Activated CD8-positive, alpha-beta memory T cell treated with anti-CD3 and anti-CD28 coated beads, Interleukin-2, amount 50 U/mL, for 24 hours (primary cell): ENCODE data around the gene CEP43.

ENCODE experiments used
- DNase-seq: peaks from one replicate; pipeline ENCODE4 v3.0.0-alpha.2; 2020; ENCODE audit errors: extremely low read depth

Gene CEP43

DNA sequence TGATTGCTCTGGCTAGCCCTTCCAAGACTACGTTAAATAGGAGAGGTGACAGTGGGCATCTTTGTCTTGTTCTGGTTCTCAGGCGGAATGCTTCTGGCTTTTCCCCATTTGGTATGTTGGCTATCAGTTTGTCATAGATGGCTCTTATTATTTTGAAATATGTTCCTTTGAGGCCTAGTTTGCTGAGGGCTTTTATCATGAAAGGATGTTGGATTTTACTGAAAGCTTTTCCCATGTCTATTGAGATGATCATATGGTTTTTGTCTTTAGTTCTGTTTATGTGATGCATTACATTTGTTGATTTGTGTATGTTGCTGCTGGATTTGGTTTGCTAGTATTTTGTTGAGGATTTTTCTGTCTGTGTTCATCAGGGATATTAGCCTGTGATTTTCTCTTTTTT, 32.9 kb upstream of the CEP43 start:
- no peak for DNase-seq

DNA sequence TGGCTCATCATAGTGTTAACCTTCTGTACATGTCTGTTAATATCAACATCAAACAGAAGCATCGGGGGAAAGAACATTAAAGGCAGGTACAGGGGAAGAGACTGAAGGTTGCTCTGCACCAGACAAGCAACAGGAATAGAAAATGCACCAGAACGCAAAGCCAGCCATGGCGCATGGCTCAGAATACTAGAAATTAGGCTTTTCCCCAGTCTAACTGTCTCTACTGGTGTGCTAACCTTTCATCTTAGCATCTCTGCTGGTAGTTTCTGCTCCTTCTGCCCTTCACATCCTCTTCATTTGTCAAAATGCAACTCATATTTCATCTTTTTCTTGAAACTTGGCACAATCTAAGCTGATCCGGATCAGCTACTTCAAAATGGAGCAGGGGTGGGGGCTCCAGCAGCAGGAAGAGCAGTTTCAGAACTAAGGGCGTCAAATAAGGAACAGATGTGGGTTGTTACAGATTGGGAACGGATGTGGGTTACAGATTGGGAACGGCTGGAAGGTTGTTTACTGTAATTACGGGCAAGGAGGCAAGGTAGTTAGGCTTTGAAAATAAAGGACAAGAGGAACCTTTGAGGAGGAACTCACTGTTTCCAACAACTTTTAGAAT, 29.7 kb upstream of the CEP43 start:
- no peak for DNase-seq

GRCh38 chr6:166970091-166970490, 29.1 kb upstream of the CEP43 start:
- no peak for DNase-seq

GRCh38 chr6:166970776-166971175, 28.4 kb upstream of the CEP43 start:
- DNase-seq = no peak

- no peak for DNase-seq
Observed at GRCh38 chr6:166971271-166971670, 27.9 kb upstream of the CEP43 start.

- no peak for DNase-seq
Observed at GRCh38 chr6:166972101-166972500, 27.1 kb upstream of the CEP43 start.

- DNase-seq = no peak
Observed at GRCh38 chr6:166976636-166977035, 22.6 kb upstream of the CEP43 start.

GRCh38 chr6:166977621-166978525, 21.3 kb upstream of the CEP43 start:
- DNase-seq = no peak

DNA sequence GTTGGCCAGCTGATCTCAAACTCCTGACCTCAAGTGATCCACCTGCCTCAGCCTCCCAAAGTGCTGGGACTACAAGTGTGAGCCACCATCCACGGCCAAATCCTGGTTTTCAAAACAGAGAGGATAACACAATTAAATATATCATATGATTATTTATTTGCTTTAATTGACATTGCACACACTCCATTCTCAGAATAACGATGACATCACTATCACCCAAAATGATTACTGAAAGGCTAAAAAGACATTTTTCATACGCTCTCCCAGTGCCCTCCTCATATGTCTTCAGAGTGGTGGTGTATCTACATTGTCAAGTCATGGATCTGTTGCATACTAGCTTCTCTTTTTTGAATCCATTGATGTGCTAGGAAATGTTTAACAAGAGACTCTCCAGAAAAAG, 18.5 kb upstream of the CEP43 start:
- no peak for DNase-seq

GRCh38 chr6:166987448-166987847, 11.7 kb upstream of the CEP43 start:
- DNase-seq = no peak

GRCh38 chr6:166987930-166988329, 11.3 kb upstream of the CEP43 start:
- no peak for DNase-seq

DNA sequence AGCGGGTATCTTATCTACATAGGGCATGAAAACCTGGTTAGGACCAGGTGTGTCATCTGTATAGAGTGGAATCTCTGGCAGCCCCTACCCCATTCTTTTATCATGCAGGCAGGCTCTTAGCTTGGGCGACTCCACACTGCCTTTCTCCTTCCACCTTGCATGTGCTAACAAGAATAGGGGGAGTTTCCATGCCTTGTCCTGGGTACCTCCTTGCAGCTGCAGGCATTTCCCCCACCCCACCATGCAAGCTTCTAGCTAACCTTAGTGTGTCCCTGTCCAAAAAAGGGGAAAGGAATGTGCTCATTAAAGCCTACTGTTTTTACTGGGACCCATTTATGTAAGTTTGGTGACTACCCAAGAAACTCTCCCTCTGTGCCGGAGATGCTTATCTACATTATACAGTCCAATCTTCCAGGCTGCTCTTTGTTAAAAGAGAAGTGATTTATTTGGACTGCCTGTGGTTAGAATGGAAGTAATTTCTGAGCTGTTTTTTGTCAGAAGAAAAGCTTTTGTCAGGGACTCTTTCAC, 10.5 kb upstream of the CEP43 start:
- no peak for DNase-seq

DNA sequence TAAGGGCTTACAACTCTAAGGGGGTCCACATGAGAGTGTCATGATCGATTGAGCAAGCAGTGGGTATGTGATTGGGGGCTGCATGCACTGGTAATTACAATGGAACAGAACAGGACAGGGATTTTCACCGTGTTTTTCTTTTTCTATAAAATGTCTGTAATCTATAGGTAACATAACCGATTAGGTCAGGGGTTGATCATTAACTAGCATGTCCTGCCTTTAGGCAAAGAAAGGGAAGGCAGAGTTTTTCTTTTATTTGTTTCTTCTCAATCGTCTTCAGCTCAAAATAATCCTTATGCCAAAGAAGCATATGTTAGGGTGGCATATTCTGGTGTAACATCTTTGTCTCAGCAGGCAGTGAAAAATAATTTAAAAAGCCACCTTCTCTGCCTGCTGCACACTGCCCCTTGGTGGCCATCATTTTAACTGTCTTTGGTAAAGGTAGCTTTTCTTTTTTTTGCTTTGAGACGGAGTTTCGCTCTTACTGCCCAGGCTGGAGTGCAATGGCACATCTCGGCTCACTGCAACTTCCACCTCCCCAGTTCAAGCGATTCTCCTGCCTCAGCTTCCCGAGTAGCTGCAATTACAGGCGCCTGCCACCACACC, 9.7 kb upstream of the CEP43 start:
- no peak for DNase-seq

GRCh38 chr6:166996406-166996805, 2.8 kb upstream of the CEP43 start:
- no peak for DNase-seq

DNA sequence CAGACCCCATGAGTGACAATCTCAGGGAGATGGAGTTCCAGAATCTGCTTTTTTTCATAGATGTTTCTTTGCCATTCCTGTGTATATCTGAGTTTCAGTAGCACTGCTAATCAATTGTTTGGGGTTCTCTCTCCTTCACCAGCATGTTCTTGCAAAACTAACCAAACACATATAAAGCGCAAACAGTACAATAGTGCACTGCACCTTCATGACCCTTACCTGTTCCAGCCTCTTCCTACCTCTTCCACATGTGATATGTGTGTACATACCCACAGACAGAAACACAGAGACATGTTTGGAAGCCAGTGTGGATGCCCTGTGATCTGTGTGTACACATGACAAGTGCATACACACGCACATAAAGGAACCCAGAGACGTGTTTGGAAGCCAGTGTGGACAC, 1.8 kb upstream of the CEP43 start:
- DNase-seq = no peak

DNA sequence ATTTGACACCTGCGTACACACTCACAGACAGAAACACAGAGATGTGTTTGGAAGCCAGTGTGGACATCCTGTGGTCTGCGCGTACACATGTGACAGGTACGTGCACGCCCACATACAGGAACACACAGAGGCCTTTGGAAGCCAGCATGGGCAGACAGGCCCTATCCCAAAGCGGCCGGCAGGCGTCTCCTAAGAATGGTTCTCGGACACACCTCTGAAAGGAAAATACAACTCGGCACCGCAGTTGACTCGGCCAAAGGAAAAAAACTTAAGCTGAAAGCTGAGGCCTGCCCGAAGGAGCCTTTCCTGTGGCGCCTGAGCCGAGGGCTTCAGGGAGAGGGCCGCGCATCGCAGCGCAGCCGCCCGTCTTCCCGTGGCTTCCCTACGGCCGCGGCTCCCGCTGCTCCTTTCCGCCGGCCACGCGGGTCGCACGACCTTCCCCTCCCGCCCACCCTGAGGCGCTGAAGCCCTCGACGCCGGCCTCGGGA, 1.4 kb upstream of the CEP43 start:
- DNase-seq = no peak

- DNase-seq = no peak
Observed at GRCh38 chr6:166998256-166999144, 697 bp upstream of the CEP43 start.

GRCh38 chr6:166999884-167000253, 672 bp downstream of the CEP43 start:
- DNase-seq = no peak

DNA sequence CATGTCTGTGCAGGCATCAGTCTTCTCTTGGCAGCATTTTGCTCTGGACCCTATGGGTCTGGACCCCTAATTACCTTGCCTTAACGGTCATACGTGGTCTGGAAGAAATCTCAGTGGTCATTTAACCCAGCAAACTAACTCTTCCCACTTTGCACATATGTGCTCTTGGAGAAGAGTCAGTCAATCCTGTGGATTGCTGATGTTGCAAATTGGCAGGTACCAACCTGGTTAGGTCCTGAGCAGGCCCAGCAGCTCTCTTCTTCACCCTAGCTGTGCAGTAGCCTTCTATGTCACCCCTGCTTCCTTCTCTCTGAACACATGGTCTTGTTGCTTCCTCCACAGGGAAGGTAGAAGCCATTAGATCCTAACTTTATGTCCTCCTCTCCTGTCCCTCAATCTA, 1.6 kb downstream of the CEP43 start:
- no peak for DNase-seq

DNA sequence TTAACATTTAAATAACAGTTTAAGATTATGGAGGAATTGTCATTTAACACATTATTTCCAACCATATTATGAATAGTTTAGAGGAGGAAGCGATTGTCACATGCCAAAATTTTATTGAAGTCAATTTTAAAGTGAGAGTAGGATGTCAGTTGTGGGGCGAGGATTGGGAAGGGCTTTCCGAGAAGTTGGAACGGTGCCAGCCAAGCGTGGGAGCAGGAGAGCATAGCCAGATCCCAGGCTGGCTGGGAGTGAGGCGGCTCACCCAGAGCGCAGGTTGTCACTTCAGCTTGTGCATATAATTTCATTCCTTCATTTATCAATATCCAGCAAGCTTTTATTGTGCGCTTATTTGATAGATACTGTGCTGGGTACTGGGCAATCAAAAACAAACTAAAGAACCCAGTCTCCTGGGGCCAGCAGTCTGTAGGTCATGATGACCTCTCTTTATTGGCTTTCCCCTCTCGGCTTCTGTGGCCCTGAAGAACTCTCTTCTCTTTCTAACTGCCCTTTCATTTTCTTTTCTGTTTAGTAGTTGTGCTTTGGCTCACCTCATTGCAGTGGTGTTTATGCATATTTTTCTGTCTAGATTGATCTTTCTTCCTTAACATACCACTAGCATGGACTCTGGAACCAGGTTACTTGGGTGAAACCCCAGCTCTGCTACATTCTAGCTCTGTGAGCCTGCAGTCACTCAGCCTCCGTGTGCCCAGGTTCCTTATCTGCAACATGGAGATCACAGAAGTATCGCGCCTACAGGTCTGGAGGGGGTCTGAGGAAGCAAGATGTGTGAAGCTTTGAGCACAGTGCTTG, 6.4 kb downstream of the CEP43 start:
- DNase-seq = no peak

GRCh38 chr6:167007985-167008384, 8.8 kb downstream of the CEP43 start:
- no peak for DNase-seq
